Stimulated activated CD4-positive, alpha-beta T cell treated with anti-CD3 and anti-CD28 coated beads, Interleukin-1b, Interleukin-23, amount 100 ng/mL, for 4 hours (primary cell): ENCODE measurements around the gene RIMBP2.

ENCODE experiments used
- DNase-seq, 2 donors: peaks; one replicate each; pipeline ENCODE4 v3.0.0-alpha.2; 2020; ENCODE audit warnings: low read depth in 2 of 2

RIMBP2 gene

DNA sequence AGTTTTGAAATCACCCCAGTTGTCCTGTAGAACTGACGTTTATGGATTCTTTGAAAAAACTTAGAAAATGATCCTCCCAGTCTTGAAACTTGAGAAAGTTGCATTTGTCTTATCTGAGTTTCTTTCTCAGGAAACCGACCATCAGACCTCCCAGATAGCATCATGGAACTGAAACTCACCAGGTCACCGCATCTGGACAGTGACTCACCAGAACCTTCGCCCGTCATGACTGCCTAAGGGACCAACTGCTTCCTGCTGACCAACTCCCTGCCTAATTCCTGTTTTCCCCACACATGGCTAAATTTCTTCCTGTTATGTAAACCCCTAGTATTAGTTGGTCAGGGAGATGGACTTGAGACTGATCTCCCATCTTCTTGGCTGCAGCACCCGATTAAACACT, 175.7 kb downstream of the RIMBP2 start:
- no peak for DNase-seq

DNA sequence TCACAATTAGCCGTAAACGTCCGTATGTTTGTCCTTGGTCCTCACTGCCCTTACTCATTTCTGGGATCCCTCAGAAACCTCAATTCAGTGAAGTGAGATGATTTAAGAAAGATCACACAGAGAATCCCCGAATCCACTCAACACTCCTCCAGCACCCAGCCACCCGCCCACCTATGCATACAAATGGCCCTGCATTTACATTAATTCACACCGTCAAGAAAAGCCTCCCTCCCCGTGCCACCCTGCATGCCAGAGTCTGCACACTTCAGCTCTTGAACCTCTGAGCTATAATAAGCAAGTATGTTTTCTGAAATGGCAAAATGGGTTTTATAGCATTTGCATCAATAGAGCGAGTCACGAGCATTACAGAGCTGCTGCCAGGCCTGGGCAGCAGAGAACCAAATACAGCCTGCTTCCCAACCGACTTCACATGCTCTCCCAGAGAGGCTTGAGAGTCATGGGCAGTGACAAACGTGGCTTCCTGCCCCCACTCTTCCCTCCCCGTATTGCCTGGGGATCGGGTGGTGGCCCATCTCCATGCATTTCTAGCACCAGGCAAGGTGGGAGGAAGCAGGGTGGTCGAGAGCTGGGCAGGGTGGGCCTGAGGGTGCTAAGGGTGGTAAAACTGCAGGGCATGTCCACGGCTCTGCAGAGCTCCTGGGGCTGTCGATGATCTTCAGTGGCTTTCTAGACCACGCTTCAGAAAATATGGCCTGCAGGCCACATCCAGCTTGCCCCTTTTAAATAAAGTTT, 177.6 kb downstream of the RIMBP2 start:
- no peak for DNase-seq

DNA sequence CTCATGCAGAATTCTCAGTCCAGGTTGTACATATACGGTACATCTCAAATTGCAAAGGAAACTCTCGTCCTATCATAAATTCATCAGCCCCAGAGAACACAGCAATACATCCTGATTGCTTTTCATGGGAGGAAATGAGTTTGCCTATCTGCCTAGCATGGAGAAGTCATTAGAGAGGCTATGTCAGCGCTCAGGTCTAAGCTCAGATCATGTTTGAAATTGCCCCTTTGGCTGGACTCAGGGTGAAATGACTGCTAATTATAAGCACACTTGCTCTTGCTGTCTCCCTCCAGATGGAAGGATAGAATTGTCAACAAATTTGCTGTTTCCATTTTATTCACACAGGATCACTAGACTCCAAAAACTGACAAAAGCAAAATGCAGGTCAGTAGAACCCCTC, 178.4 kb downstream of the RIMBP2 start:
- no peak for DNase-seq

DNA sequence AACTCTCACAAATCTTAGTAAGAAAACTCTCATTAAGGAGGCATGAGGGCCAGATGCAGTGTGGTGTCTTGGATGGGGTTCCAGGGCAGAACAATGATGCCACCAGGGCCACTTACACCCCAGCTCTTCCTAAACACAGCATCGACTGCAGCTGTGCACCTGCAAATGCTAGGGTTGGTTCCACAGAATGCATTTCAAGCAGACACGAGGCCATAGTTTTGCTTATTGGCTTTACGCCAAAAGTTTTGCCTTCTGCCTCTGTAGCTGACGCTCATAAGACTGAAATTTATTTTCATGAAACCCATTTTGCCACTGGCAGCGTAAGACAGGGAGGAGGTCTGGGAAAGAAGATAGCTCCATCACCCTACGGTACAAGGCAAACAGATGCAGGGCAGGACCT, 179.0 kb downstream of the RIMBP2 start:
- DNase-seq, result no peak

DNA sequence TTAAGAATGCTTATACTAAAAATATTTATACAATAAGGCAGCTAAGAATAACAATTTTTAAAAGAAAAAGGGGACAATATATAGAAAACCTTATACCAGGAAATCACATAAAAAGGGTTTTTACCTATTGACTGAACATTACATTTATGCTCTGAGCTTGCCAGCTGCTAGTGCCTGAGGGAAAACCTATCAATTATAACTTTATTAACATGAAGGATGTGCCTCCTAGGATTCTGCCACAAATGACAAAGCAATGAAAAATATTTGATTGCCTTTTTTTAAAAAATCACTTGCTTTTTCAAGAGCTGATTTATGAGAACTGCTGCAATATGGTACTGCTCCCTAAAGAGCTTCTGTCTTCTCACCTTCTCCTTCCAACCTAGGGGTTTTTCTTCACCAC, 185.7 kb downstream of the RIMBP2 start:
- DNase-seq, result no peak

DNA sequence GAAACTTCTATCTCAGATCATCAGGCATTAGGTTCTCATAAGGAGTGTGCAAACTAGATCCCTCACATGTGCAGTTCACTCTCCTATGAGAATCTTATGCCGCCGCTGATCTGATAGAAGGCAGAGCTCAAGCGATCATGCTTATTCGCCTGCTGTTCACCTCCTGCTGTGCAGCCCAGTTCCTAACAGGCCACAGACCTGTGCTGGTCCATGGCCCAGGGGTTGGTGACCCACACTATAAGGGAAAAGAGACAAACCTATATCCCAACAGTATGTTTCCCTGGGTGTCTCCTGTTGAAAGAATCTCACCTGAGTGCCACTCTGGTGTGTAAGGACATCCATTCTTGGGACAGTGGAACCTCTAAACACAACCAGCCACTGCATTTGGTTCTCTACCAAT, 186.3 kb downstream of the RIMBP2 start:
- no peak for DNase-seq

DNA sequence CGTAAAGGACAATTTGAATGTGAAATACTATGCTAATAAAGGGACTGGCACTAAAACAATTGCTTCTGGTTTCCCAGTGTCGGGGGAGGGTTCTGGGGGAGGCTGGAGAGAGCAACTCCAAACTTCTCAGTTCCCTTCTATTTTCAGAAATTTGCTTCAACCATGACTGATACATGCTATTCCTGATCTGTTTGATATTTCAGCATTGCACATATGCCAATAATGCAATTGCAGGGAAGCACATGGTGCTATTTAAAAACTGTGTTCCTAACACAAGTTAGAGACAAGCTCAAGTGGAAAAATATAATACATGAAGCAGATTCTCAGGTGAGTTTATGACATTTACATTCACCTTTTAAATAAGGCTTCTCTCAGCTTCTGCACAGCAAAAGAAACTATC, 188.9 kb downstream of the RIMBP2 start:
- no peak for DNase-seq

DNA sequence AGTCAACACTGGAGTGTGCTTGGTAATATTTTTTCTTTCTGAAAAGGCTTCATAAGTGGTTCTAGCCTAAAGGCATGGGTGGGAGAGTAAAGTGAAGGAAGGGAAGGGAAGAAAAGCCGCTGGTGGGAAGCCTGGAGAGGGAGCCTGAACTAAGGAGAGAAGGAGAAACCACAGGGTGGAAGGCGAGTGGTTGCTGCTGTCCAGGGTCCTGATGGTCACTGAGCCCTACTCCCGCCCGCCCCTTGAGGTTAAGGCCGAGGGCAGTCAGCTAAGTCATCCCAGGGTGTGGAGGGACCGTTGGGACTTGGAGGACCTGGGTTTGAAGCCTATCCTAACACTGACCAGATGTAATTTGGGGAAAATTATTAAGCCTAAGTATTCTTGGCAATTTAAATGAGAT, 189.3 kb downstream of the RIMBP2 start:
- no peak for DNase-seq

DNA sequence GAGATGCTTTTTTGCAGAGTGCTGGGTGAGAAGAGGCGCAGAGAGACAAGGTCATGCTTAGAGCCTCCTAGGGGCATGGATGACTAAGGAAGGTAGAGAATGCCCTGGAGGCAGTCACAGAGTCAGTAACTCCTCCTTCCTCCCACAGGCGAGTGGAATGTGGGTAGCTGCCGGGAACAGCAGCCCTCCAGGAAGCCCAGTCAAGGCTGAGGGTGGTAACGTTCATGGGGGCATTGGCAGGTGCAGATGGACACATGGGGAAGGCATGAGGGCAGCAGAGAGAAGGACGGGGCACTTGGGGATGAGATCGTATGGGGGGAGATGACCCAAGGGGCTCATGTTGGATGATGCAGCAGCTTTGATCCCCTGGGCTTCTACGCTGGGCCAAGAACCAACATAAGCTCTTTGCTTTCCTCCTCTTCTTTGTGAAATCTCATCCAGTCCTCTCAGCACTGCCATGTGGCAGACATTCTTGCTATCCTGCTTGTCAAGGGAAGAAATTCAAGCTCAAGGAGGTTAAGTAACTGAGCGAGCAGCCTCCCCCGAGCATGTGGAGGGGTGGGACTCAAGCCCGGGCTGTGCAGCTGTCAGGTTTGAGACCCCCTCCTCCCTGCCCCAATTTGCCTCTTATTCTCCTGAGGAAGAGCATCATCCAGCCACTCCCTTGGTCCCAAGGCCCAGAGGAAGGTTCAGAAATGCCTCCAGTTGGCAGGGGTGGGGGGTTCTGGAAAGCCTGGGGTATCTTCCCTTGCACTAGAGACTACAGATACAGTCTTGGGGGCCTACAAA, 190.5 kb downstream of the RIMBP2 start:
- no peak for DNase-seq

DNA sequence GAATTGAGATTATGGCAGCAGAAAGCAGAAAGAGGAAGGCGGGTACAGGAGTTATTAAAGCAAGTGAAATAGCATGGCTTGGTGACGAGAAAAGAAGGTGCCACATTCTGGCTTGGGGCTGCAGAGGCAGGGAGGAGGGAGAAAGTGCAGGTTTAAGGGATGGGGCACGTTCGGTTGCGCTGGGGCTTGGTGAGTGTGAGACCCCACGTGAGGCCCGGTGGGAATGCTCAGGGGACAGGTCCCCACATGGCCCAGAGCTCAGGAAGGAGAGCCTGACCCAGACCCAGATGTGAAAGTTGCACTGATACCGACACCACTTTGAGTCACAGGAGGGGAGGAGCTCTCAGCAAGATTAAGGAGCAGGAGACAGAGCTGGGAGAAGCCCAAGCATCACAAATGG, 191.3 kb downstream of the RIMBP2 start:
- DNase-seq, result no peak

DNA sequence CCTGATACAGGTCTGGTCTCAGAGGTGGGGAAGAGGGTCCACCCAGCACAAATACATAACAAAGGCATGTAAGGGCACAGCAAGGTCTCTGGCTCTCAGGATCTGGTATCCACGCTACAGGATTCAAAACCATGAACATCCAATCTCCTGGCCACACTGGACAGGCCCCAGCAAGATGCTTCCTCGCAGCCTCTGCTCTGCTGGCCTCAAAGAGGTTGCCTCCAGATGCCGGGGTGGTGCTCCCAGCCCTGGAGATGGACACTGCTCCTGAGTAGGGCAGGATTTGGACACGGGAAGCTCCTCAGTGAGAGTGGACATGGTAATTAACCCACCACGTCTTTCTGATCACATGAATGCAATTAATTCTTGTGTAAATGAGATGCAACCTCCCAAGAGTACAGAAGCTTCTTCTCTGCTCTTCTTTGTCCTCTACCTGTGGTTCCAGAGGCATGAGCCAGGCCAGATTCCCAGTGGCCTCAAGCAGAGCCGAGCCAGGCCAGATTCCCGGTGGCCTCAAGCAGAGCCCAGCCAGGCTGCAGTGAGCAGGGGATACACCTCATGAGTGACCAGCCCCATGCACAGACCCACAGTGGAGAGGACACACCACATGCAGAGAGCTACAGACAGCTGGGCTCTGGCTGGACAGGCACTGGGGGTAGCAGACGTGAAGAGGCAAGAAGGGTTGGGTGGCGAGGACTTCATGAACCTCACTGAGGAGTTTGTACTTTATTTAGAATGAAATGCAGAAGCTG, 192.1 kb downstream of the RIMBP2 start:
- DNase-seq, result no peak

DNA sequence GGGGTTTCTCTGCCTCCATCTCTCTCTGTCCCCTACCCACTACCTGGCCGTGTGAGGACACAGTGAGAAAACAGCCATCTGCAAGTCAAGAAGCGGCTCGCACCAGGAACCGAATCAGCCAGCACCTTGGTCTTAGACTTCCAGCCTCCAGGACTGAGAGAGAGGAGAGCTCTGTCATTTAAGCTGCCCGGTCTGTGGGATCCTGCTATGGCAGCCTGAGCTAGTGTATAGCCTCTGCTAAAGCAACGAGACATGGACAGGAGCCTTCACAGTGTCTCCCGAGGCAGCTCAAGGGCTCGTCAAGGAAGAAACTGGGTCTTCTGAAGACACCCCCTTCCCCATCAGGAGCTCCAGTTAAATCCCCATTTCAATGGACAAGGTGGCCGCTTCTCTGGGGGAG, 192.9 kb downstream of the RIMBP2 start:
- DNase-seq, result no peak

DNA sequence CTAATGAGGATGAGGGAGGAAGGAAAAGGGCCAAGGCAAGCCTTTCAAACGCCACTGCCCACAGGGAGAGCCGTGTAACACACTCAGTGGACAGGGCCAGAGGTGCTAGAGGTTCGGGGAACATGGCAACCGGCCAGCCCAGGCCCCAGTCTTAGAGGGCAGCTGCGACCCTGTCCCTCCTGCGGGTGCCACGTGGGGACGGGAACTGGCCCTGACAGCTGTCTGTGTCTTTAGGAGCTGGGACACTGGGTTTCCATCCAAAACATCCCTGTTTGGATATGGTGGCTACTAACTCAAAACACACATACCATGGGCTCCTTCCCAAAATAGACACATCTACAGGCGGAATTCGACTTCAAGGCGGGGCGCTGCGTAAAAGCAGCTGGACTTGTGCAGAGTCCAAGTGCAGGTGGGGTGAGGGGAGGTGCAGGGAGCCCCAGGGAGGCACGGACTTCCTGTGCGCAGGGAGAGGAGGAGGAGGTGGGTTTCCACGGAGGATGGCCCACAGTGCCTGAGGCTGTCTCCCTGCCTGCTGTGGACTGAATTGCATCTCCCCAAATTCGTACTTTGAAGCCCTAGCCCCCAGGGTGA, 193.8 kb downstream of the RIMBP2 start:
- DNase-seq, result no peak

DNA sequence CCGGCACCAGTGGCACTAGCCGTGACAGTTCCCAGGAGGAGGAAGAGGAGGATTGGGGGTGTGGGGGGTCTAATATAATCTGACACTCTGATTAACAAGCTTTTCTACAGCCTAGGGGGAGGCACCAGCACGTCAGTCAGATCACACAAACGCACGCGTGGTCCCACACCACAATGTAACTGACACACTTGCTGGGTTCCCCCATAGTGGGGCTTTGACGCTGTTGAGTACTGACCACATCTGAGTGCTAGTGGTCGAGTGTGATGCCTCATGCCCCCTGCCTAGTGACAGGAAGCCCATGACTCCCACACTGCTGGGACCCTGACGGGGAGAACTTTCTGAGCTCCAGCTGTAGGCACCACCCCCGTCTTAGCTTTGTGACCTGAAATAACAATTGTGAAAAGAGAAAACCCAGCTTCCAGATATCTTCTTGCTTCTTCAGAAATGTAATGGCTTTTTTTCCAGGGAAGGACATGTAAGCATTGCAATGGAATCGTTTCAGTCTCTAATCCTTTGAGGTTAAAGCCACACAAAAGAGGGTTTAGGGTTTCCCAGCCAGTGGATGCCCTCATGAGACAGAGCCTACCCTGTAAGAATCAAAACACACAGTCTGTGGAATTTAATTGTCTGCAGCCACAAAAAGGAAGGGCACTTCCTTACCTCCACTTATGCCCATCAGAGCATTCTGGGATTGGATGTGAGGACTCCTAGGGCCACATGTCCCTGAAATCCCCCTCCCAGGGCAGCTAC, 194.5 kb downstream of the RIMBP2 start:
- no peak for DNase-seq

DNA sequence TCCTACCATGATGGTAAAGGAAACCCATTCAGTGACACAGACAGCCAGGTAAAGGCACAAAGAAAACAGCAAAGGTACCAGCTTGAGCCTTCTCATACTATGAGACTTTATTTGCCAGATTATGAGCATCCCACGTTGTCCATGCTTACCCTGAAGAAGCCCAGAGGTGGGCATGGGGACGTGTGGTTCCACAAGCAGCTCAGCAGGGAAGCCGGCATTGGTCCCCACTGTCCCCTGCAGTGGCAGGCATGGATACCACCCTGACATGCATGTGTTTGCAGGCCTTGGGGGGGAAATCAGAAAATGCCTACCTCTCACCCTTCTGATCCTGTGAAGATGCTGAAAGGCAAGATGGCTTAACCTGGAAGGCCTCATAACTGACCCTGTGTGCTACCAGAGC, 195.3 kb downstream of the RIMBP2 start:
- DNase-seq, result no peak

DNA sequence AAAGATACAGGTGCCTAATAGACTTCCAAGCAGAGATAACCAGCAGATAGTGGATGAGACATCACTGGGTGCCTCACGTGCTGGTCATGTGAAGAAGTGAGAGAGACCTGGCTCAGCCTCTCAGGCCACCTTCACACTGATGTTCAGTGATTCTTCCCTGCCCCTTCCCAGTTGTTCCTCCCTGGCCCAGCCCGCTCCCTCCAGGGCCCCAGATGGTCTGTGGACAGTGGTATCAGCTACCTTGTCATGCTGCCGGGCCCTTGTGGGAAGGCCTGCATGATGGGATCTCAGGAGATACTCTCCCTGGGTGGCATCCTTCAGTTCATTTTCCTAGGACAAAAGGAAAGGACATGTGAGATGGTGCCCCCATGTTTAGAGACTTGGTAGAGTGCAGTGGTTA, 198.5 kb downstream of the RIMBP2 start:
- no peak for DNase-seq

DNA sequence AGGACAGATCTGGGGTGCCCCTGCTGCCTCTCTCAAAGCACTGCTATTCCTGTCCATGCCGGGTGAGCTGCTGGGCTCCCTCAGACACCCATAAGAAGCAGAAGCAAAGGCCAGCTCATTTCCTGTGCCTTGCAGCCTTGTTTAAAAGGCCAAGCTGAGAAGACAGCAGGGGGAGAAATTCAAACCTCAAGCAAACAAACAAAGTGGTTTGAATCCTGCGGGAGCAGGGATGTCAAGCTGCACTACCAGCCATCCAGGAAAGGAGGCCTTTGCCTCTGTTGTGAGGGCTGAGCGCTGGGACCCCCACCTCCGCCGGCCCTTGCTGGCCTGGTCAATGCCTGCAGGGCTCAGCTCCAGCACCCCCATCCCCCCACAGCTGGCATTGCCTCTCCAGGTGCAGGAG, 201.9 kb downstream of the RIMBP2 start:
- DNase-seq, result no peak

DNA sequence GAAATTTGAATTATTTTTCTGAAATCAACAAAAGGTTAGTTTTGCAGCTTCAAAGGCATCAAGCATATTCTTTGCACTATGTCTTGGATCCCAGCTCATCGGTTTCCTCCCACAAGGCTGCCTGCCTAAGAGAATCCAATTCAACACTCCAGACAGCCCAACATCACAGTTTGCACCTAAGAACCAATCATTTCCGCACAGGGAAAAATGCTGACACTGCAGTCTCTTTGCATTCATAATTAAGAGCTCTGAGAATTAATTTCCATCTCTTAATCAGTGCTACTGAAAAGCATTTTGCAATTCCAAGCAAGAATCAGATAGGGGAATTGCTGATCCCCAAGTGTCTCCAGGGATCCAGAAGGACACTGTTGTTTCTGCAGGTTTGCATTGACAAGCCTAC, 202.5 kb downstream of the RIMBP2 start:
- no peak for DNase-seq

DNA sequence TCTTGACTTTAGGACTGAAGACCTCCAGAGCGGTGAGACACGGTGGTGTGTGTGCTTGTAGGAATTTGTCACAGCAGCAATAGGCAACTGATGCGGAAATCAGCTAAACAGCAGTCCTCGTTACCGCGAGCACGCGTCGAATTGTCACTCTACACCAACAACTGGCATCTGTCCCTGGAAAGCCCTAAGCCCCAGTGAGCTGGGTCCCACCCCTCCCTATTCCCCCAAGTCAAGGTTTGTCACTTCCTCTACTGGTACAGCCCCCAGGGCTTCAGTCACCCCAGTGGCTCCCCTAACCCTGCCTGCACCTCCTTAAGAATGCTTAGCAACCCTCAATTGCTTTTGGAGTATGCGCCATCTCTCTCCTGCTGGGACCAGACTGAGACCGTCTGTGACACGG, 204.8 kb downstream of the RIMBP2 start:
- DNase-seq, result no peak

DNA sequence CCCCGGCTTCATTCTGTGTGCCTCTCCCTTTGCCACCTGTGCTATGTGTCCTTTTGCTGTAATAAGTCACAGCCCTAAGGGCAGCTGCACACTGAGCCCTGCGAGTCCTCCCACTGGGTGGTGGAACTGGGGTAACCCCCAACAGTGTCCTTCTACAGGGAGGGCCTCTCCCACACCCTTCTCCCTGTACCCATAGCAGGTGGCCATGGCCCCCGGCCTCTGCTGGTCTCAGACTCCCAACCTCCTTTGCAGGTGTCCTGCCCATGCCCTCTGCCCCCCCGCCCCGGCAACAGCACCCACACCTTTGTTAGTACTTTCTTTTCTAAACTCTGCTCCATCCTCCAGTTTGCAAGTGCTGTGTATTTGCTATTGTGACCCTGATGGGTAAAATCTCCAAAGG, 206.6 kb downstream of the RIMBP2 start:
- no peak for DNase-seq

DNA sequence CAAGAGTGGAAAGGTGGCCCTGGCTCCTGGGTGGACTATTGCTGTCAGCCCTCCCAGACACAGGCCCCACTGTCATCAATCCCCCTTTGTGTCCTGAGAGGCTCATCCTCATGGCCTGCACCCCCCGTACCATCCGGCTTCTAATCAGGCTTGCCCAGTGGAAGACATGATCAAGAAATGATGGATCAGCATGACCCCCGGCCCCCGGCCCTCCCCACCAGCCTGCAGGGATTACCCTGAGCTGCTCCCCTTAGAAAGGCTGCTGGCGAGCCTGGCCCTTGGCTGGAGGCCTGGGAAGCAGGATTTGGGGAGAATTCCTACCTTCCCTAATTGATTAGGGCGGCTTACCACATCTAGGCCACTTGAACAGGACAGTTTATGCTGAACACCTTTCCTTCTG, 207.3 kb downstream of the RIMBP2 start:
- DNase-seq, result no peak

DNA sequence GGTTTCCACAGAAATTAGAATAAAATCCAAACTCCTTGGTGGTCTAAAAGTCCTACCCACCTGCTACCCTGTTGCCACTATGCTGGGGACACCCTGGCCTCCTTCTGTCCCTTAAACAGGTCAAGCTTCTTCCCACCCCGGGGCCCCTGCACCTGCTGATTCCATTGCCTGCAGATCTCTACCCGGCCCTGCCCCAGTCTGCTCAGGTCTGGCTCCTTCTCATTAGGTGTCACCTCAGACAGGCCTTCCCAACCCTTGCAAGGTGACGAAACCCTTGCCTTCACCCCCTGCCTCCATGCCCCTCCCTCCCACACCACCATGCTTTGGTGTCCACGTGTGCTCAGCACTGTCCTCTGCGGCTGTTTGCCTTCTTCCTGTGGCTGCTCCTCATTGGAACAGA, 207.8 kb downstream of the RIMBP2 start:
- no peak for DNase-seq
